Heart left ventricle (tissue), 16 donors: ENCODE results near the gene SGF29. TPM values are rescaled to one million over a fixed set of nuclear protein-coding genes. Genes with fewer than 3 reads are reported as not detected.

Source experiments
- ATAC-seq, 4 donors: fragments of 200-7000 bp; cut with Tn5 transposase; one replicate each; pipeline ENCODE4 v1.9.1; 2020 to 2022; ENCODE audit warnings: moderate library complexity in 4 of 4, mild to moderate bottlenecking in 3 of 4, moderate number of reproducible peaks in 1 of 4
- DNase-seq, 5 donors: peaks; one replicate each; pipeline ENCODE4 v3.0.0-alpha.2; 2020
- H3K27ac ChIP-seq, 12 donors: fragments of 200-600 bp; sonication (generic) in 4 of 12; one replicate each; pipeline versions ENCODE4 v1.5.0 to v1.8.0; 2016 to 2022; ENCODE audit warnings: mild to moderate bottlenecking in 2 of 12
- H3K27me3 ChIP-seq, 9 donors: fragments of 200-600 bp; sonication (generic) in 2 of 9; one replicate each; pipeline versions ENCODE4 v1.5.1 to v1.8.0; 2016 to 2022; ENCODE audit warnings: mild to moderate bottlenecking in 3 of 9
- H3K36me3 ChIP-seq, 9 donors: fragments of 200-600 bp; sonication (generic) in 2 of 9; one replicate each; pipeline versions ENCODE4 v1.5.0 to v1.8.0; 2018 to 2022; ENCODE audit warnings: mild to moderate bottlenecking in 2 of 9
- H3K4me1 ChIP-seq, 12 donors: fragments of 200-600 bp; sonication (generic) in 4 of 12; one replicate each; pipeline versions ENCODE4 v1.5.0 to v1.8.0; 2016 to 2022; ENCODE audit warnings: mild to moderate bottlenecking in 3 of 12
- H3K4me3 ChIP-seq, 12 donors: fragments of 200-600 bp; sonication (generic) in 4 of 12; one replicate each; pipeline versions ENCODE4 v1.5.0 to v1.8.0; 2017 to 2022; ENCODE audit warnings: mild to moderate bottlenecking in 9 of 12, moderate library complexity in 4 of 12
- H3K9me3 ChIP-seq, 12 donors: fragments of 200-600 bp; sonication (generic) in 4 of 12; one replicate each; pipeline versions ENCODE4 v1.5.0 to v1.8.0; 2016 to 2022; ENCODE audit warnings: mild to moderate bottlenecking in 1 of 12
- CTCF ChIP-seq, 12 donors: fragments of 200-600 bp; sonication (generic) in 4 of 12; IDR thresholded peaks; one replicate each; pipeline versions ENCODE4 v1.5.0 to v1.8.0; 2018 to 2022; ENCODE audit warnings: antibody characterized with exemption in 12 of 12, mild to moderate bottlenecking in 5 of 12
- POLR2A ChIP-seq, 2 donors: fragments of 450-650 bp; IDR thresholded peaks; one replicate each; pipeline ENCODE4 v1.6.1; 2017; ENCODE audit warnings: antibody characterized with exemption in 2 of 2, mild to moderate bottlenecking in 2 of 2, moderate library complexity in 2 of 2
- WGBS, 4 donors: extraction: QIAGEN DNeasy Blood & Tissue Kit in 2 of 4; methylation state at CpG; one replicate each; pipeline versions ENCODE4 v1.1.5 to v1.1.7; 2013 to 2018; 5-methylcytosine and 5-hydroxymethylcytosine counted together
- intact Hi-C, 10 donors: fragments of 100-400 bp; cut with DNase I; formaldehyde crosslinking; loops; one replicate each; pipeline versions ENCODE4 v1.11.1 to v1.14.2; 2022
- polyA plus RNA-seq, 2 donors: library from polyadenylated mRNA; stranded (reverse); fragments of 200-250 nt; gene quantifications; one replicate each; pipeline ENCODE4 v1.2.3, GENCODE V29; 2013
- total RNA-seq, 9 donors: library from RNA; depleted of rRNA in 2 of 9; stranded (reverse); fragments of >200 nt in 2 of 9; fragmentation: NEBNext Ultra II Directional in 3 of 9; extraction: Animal tissue kit (Norgen Biotek cat#: 25700) in 3 of 9; gene quantifications; one replicate each; pipeline versions ENCODE4 v1.1.0 to v1.2.4, GENCODE V29; 2016 to 2023
- donor health status: ischemic (EF 13 %, LVEDD 7.1; RV severe dilation, severe dysfunction).
- donor health status: healthy with polysubstance abuse.
- donor health status: DM: no; HTN: yes; CAD: no.
- donor health status: DM: no; HTN: no; CAD: no.
- donor health status: ischemic (EF 25% LVEDD 6.9; RV normal size, moderate dysfunction).
- donor health status: ischemic (EF 25% LVEDD 5.7; RV mildly dilated, moderate dysfunction).
- donor health status: healthy.
- donor health status: DM: yes; HTN: yes; CAD: no.
- donor health status: ischemic (EF 35%, LVEDD 5.7; RV mildly dilated, moderate dysfunction).
- donor health status: nonischemic (EF 11% LVEDD 7.7; RV severe dilation, severe dysfunction).
- donor health status: DM: yes; HTN: yes; CAD: no.
- donor health status: PGD.
- donor health status: ischemic (EF 29% LVEDD 5.4; RV normal size, mild dysfunction).
- donor health status: nonischemic (EF 23%, LVEDD 6.1; RV moderate dilation, normal function).

SGF29 gene
- total and polyA plus RNA-seq, 11 donors: 11.1 to 27.9 (median 15.6) TPM

GRCh38 chr16:28511031-28511430 lies 42.7 kb upstream of the SGF29 start:
- no peak for ATAC-seq
- intact Hi-C loops: no loop called here
- WGBS, 4 donors: 84 to 94% (median 87%) methylated on average over 3 of the region's 3 CpGs

GRCh38 chr16:28511801-28512789 lies 41.6 kb upstream of the SGF29 start:
- Histone ChIP-seq H3K4me1 (peaks cover 0 to 14% (median 0%) of the 10 kb centered on the region in 12 donors), H3K27me3 (peaks cover 0 to 3% (median 0%) of the 10 kb centered on the region in 9 donors), H3K27ac (no peak overlapping the region), H3K9me3 (no peaks in the 10 kb centered on the region), H3K36me3 (no peaks in the 10 kb centered on the region), H3K4me3 (no peak overlapping the region)
- intact Hi-C loops: no loop called here
- 84 to 89% (median 86%) methylated on average over 21 of the region's 21 CpGs for WGBS, 4 donors
- DNase-seq (no peak), ATAC-seq (no peak)
- no peak for TF ChIP-seq POLR2A (IDR thresholded peaks at IDR 0.05)
- no peak for TF ChIP-seq CTCF (IDR thresholded peaks at IDR 0.05)

More at GRCh38 chr16:28511031-28511430, 42.7 kb upstream of the SGF29 start:
- Histone ChIP-seq H3K9me3 (no peaks in the 10 kb centered on the region), H3K4me3 (no peak overlapping the region), H3K27ac (no peak overlapping the region), H3K36me3 (no peaks in the 10 kb centered on the region), H3K4me1 (peaks cover 0 to 19% (median 0%) of the 10 kb centered on the region in 12 donors), H3K27me3 (peaks cover 0 to 3% (median 0%) of the 10 kb centered on the region in 9 donors)
- DNase-seq: no peak
- no peak for TF ChIP-seq CTCF (IDR thresholded peaks at IDR 0.05)
- TF ChIP-seq POLR2A (IDR thresholded peaks at IDR 0.05): no peak

GRCh38 chr16:28513484-28514181 lies 40.1 kb upstream of the SGF29 start:
- intact Hi-C loops: no loop called here
- Histone ChIP-seq H3K4me3 (no peak overlapping the region), H3K27ac (no peak overlapping the region), H3K4me1 (no peaks in the 10 kb centered on the region), H3K27me3 (no peaks in the 10 kb centered on the region), H3K36me3 (no peaks in the 10 kb centered on the region), H3K9me3 (no peaks in the 10 kb centered on the region)
- DNase-seq (no peak), ATAC-seq (no peak)
- 79 to 86% (median 82%) methylated on average over 12 of the region's 12 CpGs for WGBS, 4 donors
- TF ChIP-seq CTCF (IDR thresholded peaks at IDR 0.05) (no peak), POLR2A (IDR thresholded peaks at IDR 0.05) (no peak)

- H3K36me3 ChIP-seq: no peaks in the 10 kb centered on the region
- H3K4me3 ChIP-seq: no peak overlapping the region
- H3K4me1 ChIP-seq: no peaks in the 10 kb centered on the region
- intact Hi-C loops: no loop called here
- DNase-seq (no peak), ATAC-seq (no peak)
- whole genome bisulfite sequencing, 4 donors: 80 to 94% (median 90%) methylated on average over 5 to 7 of the region's 7 CpGs
- H3K27me3 ChIP-seq: no peaks in the 10 kb centered on the region
- no peak overlapping the region for H3K27ac ChIP-seq
- no peaks in the 10 kb centered on the region for H3K9me3 ChIP-seq
- TF ChIP-seq POLR2A (IDR thresholded peaks at IDR 0.05) (no peak), CTCF (IDR thresholded peaks at IDR 0.05) (no peak)
Observed at GRCh38 chr16:28514246-28514645, 39.5 kb upstream of the SGF29 start.
